HG02885 (cell line): ENCODE results near the gene TXLNB.
A peak's percentile ranks its signal among the peaks of the same experiment; 100 is the strongest.
"Not testable (repeated sequence)": the region's sequence is repeated elsewhere in the genome, so short reads cannot be mapped to it uniquely, and the experiment has no call there.

ENCODE experiments used
- ATAC-seq: cut with Tn5 transposase; IDR thresholded peaks from one replicate; pipeline ENCODE4 v1.9.1; 2021; ENCODE audit warnings: mild to moderate bottlenecking; ENCODE audit not compliant: unreplicated experiment, poor library complexity

TXLNB gene

GRCh38 chr6:139313229-139313628 lies 21.4 kb upstream of the TXLNB start:
- no peak for ATAC-seq

DNA sequence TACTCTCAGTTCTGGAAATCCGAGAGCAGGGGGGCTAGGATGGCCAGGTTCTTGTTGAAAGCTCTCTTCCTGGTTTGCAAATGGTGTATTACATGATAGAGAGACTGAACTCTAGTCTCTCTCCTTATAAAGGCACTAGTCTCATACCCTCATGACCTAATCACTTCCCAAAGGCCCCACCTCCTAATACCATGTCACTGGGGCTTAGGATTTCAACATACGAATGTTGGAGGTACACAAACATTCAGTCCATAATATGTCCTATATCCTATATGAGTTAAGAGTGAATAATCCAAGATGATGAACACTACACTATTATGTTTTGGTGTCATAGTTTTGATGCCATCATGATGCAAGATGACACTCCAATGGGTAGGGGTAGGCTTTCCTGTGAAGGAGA lies 20.0 kb upstream of the TXLNB start:
- no peak for ATAC-seq

- ATAC-seq, result no peak
Observed at GRCh38 chr6:139308936-139309603, 17.3 kb upstream of the TXLNB start.

DNA sequence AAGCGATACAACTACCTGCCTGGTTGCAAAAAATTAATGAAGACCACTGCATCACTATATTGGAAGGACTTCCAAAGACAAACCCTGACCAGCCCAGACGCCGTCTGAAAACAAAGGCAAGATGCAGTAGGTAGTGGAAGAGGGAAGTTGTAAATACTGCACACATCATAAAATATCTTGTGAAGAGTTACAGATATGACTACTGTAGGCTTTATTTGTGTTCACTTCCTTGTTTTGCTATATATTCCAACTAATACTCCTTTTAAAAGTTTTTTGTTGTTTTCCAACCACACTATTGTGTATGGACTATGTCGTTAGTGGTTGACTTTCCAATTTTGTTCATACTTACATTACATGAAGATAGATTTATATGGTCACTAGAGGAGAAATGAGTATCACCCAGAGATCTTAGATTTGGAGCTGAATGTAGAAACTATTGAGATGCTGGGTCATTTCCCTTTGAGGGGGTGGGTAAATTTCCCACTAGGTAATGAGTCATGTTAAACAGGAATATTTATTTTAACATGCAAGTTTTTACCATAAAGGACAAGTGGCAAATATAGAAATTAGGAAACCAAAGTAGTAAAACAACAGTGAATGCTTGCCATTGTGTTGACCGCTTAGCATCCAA lies 16.6 kb upstream of the TXLNB start:
- ATAC-seq, result peak; percentile 92

DNA sequence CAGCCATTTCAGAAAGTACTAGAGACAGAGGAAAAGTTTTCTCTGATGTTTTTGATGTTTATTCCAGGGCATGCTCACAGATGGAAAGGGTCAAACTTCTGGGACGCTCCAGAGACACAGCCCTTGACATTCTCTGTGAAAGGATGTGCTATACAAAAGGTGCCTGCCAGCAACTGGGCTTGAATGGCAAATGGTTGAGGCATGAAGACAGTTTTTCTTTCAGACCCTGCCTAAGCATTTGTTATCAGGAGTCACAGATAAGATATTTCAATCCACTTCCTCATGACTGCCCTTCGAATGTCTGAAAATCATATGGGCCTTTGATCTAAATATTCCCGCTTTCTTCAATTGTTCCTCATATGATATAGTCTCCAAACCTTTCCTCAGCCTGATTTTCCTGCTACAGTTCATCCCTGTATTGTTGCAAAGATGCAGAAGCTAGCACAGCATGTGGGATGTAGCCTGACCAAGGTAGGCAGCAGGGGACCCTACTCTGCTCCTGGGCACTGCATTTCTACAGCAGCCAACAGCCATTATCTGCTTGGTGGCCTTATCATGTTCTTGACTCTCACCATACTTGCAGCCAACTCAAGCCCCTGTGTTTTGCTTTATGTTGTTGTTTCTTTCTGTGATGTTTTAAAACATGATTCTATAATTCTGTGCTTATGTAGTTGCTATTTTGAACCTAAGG lies 14.6 kb upstream of the TXLNB start:
- ATAC-seq, result no peak

DNA sequence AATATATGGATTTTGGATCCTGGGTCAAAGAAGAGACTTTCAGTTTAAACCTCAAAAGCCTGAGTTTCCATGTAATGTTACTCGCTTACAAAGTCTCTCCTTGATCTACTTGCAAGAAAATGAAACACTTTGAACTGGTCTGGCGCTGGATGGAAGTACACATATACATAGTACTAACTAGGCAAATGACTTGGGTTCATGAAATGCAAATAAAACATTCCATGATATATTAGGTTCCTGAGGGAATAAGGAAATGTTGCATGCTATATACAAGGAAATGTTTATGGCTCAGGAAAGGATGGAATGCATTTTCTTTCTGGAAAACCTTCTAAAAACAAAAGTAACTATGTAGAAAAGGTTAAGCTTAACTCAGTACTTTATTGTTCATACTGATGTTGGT lies 11.4 kb upstream of the TXLNB start:
- ATAC-seq, result no peak

DNA sequence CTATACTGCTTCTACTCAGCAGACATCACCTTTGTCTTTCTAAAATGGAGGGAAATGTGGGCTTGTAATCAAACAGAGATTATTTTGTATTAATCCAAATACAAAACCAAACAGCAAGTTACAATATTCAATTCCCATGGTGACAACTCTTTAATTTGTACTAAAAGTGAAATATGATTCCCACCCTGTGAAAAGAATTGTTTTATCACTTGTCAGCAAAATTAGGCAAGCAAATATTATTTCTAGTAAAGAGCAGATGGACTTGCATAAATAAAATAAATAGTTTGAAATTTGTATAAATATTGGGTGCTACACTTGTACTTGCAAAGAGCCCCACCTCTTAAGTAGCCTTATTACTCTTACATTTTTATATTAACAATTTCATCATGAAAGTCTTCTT lies 6.1 kb upstream of the TXLNB start:
- ATAC-seq, result no peak

GRCh38 chr6:139296927-139297326 lies 5.1 kb upstream of the TXLNB start:
- no peak for ATAC-seq

DNA sequence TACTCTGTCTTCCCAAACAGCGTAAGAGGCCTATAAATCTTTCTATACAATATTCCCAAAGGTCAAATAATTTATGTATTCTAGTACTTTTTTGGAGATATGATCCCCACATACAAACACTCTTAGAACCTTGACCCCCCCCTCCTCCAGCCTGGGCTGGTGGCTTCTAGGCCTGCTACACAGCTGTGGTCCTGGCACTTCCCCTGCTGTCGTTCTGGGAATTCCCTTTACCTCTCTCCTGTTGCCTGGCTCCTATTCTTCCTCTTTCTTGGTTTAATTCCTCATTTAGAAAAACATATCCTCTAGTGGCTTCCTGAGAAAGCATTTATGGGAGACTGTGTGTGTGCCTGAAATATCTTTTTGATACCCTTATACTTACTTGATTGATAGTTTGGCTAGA lies 4.1 kb upstream of the TXLNB start:
- no peak for ATAC-seq

DNA sequence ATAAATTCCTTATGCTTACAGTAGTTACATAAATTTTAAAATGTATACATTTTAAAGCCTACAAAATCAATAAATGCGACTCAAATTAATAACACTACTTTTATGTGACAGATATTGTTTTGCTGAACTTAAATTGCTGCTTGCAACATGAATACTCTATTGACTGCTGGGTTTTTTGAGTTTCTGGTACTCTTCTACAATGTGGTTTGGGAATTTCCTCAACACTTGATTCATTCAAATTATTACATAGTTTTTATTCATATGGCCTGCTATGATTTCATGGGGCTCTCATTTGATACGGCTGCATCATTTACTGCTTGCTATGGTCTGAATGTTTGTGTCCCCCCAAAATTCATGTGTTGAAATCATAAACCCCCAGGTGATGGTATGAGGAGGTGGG lies 2.3 kb upstream of the TXLNB start:
- no peak for ATAC-seq

- ATAC-seq, result not testable (repeated sequence)
Observed at GRCh38 chr6:139293230-139293629, 1.4 kb upstream of the TXLNB start.

- peak; percentile 81 for ATAC-seq
Observed at GRCh38 chr6:139290787-139291311, 949 bp downstream of the TXLNB start.

DNA sequence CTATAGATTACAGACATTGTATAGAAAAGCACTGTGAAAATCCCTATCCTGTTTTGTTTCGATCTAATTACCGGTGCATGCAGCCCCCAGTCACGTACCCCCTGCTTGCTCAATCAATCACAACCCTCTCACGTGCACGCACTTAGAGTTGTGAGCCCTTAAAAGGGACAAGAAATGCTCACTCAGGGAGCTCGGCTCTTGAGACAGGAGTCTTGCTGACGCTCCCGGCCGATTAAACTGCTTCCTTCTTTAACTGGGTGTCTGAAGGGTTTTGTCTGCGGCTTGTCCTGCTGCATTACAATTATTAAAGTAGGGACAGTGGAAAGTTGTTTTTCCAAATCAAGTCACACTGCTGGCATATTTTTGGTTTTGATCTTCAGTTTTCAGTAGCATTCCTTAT lies 2.6 kb downstream of the TXLNB start:
- no peak for ATAC-seq

GRCh38 chr6:139288496-139289040 lies 3.2 kb downstream of the TXLNB start:
- ATAC-seq, result no peak

DNA sequence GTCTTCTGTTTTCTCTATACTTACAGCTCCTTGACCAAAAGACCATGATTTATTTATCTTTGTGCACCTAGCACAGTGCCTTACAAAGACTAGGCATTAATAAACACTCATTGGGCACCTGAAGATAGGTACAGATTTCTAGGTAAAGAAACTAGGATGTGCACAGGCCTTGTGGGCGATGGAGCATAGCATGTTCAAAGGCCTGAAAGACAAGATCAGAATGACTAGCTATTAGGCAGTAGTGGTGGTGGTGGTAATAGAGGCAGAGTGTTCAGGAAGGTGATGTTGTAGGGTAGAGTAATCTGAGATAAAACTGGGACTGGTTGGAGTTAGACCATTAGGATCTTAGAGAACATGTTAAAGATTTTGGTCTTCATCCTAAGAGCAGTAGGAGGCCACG lies 3.9 kb downstream of the TXLNB start:
- no peak for ATAC-seq

GRCh38 chr6:139286438-139286837 lies 5.4 kb downstream of the TXLNB start:
- ATAC-seq, result not testable (repeated sequence)

DNA sequence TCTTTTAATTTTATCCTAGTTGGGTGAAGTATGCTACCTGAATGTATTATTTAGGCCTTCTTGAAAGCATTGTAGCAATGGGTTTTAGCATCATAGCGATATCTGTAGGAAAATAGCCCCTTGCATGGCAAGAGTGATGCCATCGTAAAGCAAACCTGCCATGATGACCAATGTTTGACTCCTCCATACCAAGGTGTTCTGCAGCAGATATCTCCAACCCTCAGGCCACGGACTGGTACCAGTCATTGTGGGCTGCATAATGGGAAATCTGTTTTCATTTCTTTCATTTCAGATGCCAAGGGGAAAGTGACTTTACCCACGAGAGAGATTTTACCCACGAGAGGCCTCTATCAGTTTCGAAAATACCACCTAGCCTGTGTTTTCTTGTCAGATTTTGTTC lies 6.2 kb downstream of the TXLNB start:
- ATAC-seq, result no peak

DNA sequence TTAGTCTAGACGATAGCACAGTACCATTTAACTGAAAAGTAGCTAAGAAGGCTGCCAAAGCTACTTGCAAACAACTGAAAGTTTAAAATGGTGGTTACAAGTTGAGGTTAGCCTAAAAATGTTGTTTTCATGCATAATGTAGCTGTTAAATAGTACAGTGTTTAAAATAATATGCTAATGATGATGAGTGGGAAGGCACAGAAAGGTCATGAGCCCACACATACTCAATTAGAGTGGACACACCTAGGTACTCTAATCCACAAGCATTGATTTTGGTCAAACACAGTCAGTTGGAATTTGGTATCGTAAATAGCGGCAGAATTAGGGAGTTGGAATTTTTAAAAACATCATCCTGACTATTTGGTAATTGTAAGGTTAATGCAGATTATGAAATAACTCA lies 7.0 kb downstream of the TXLNB start:
- ATAC-seq, result no peak

DNA sequence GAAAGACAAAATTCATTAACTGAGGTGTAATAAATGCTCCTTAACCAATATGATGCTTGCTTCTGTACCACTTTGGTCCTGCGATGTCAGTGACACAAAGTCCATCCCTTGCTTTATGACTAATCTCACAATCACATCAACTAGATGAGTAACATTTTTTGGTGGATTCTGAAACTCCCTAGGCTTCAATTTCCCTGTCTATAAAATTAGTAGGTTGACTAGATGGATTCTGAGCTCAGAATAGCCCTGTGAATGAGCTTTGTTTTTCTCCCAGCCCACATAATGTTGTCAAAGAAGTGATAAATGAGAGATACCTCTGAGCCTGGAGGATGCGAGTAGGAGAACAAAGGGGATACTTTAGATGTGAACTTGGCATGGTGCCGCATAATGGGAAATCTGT lies 9.1 kb downstream of the TXLNB start:
- no peak for ATAC-seq

GRCh38 chr6:139278190-139278589 lies 13.6 kb downstream of the TXLNB start:
- no peak for ATAC-seq

DNA sequence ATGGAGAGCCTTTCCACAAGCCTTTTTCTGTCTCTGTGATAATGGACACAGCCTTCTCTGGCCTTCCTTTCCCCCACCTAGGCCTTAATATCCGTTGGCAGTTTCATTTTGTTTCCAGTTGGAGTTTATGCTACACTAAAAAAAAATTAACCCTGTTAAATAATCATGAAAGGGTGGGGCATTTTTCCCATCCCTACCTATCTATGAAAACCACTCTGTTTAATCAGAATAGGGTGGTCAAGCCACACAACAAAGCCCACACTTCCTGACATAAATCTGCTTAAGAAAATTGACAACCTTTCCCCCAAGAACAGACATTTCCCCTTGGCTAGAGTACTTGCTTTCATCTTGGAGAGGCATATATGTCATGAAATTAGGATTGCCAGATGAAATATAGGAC lies 14.2 kb downstream of the TXLNB start:
- no peak for ATAC-seq
